ENCODE measurements around the gene EIF4B.

EIF4B gene

GRCh38 chr12:53049571-53050318 lies 43.5 kb downstream of the EIF4B start, which contains the start of gene TNS2:
Gene TNS2, plus strand, starts transcription at chr12:53050065. Its CDS starts 121 bp downstream, at chr12:53050186.
- H3K79me2 ChIP-seq (ENCODE audit: control insufficient read depth, insufficient read depth, low read length, poor library complexity) = peaks cover 5% of the 10 kb centered on the region
- peak within 1 kb of the TSS; percentile 35 for H3K27ac ChIP-seq (ENCODE audit: low read depth, low read length)
- no peak for DNase-seq
- H3K79me1 ChIP-seq (ENCODE audit: low read length) = peaks cover 24% of the 10 kb centered on the region
- peak within 1 kb of the TSS; percentile 9 for H3K9ac ChIP-seq (ENCODE audit: low read length)
- H3K36me3 ChIP-seq (ENCODE audit: control insufficient read depth in 1 of 2, insufficient read depth in 2 of 2, low read length in 2 of 2) = no peaks in the 10 kb centered on the region
- H3K4me2 ChIP-seq (ENCODE audit: low read length) = peak within 1 kb of the TSS; percentile 9
- peak within 1 kb of the TSS; percentile 60 for H2BK5ac ChIP-seq (ENCODE audit: low read depth, low read length, poor library complexity)
- no CpG with 5 or more reads among the region's 20 CpGs for WGBS (ENCODE audit: extremely low coverage, insufficient coverage, insufficient read length)
- peak within 1 kb of the TSS; percentile 33 for H4K8ac ChIP-seq (ENCODE audit: low read depth, low read length)
- H3K4ac ChIP-seq (ENCODE audit: low read depth, low read length) = peak within 1 kb of the TSS; percentile 11
- H2BK12ac ChIP-seq (ENCODE audit: low read length) = peak within 1 kb of the TSS; percentile 33
- no peak within 1 kb of the TSS for H3K4me3 ChIP-seq (ENCODE audit: low read depth, low read length)
- H3K18ac ChIP-seq (ENCODE audit: low read length) = peak within 1 kb of the TSS; percentile 48
- no peak within 1 kb of the TSS for H3K23ac ChIP-seq (ENCODE audit: low read length)
- peak within 1 kb of the TSS; percentile 69 for H4K91ac ChIP-seq (ENCODE audit: low read depth, low read length)
- peak within 1 kb of the TSS; percentile 27 for H2AK5ac ChIP-seq (ENCODE audit: low read length)
- peak within 1 kb of the TSS; percentile 11 for H4K12ac ChIP-seq (ENCODE audit: low read depth, low read length)
- peaks cover 56 to 67% of the 10 kb centered on the region in 2 experiments for H3K4me1 ChIP-seq (ENCODE audit: control insufficient read depth in 1 of 2, insufficient read depth in 2 of 2, low read length in 2 of 2)
- H2BK120ac ChIP-seq (ENCODE audit: insufficient read depth, low read length, poor library complexity) = peak within 1 kb of the TSS; percentile 39
- no peak within 1 kb of the TSS for H2AFZ ChIP-seq (ENCODE audit: insufficient read depth, low read length, poor library complexity)
- H3K9me3 ChIP-seq (ENCODE audit: insufficient read depth, low read depth, low read length) = no peaks in the 10 kb centered on the region
- H3K27me3 ChIP-seq (ENCODE audit: insufficient read depth, low read length) = no peaks in the 10 kb centered on the region
- peak within 1 kb of the TSS; percentile 13 for H3K14ac ChIP-seq (ENCODE audit: low read length)

GRCh38 chr12:53050426-53051057 lies 44.3 kb downstream of the EIF4B start:
- H3K79me1 ChIP-seq (ENCODE audit: low read length) = peaks cover 24% of the 10 kb centered on the region
- H3K14ac ChIP-seq (ENCODE audit: low read length) = peak overlapping the region; percentile 2
- peak overlapping the region; percentile 35 for H3K27ac ChIP-seq (ENCODE audit: low read depth, low read length)
- WGBS (ENCODE audit: extremely low coverage, insufficient coverage, insufficient read length) = no CpG with 5 or more reads among the region's 2 CpGs
- peak overlapping the region; percentile 33 for H2BK12ac ChIP-seq (ENCODE audit: low read length)
- H3K4me1 ChIP-seq (ENCODE audit: control insufficient read depth in 1 of 2, insufficient read depth in 2 of 2, low read length in 2 of 2) = peaks cover 55 to 65% of the 10 kb centered on the region in 2 experiments
- H3K36me3 ChIP-seq (ENCODE audit: control insufficient read depth in 1 of 2, insufficient read depth in 2 of 2, low read length in 2 of 2) = no peaks in the 10 kb centered on the region
- DNase-seq = no peak
- peak overlapping the region; percentile 9 for H3K9ac ChIP-seq (ENCODE audit: low read length)
- H3K9me3 ChIP-seq (ENCODE audit: insufficient read depth, low read depth, low read length) = no peaks in the 10 kb centered on the region
- peaks cover 5% of the 10 kb centered on the region for H3K79me2 ChIP-seq (ENCODE audit: control insufficient read depth, insufficient read depth, low read length, poor library complexity)
- no peak overlapping the region for H2AFZ ChIP-seq (ENCODE audit: insufficient read depth, low read length, poor library complexity)
- H3K4ac ChIP-seq (ENCODE audit: low read depth, low read length) = no peak overlapping the region
- peak overlapping the region; percentile 69 for H4K91ac ChIP-seq (ENCODE audit: low read depth, low read length)
- H2BK5ac ChIP-seq (ENCODE audit: low read depth, low read length, poor library complexity) = no peak overlapping the region
- no peaks in the 10 kb centered on the region for H3K27me3 ChIP-seq (ENCODE audit: insufficient read depth, low read length)
- peak overlapping the region; percentile 39 for H2BK120ac ChIP-seq (ENCODE audit: insufficient read depth, low read length, poor library complexity)
- peak overlapping the region; percentile 11 for H4K12ac ChIP-seq (ENCODE audit: low read depth, low read length)
- H3K18ac ChIP-seq (ENCODE audit: low read length) = peak overlapping the region; percentile 48
- H2AK5ac ChIP-seq (ENCODE audit: low read length) = peak overlapping the region; percentile 27
- H3K4me3 ChIP-seq (ENCODE audit: low read depth, low read length) = no peak overlapping the region
- H3K4me2 ChIP-seq (ENCODE audit: low read length) = peak overlapping the region; percentile 9
- no peak overlapping the region for H3K23ac ChIP-seq (ENCODE audit: low read length)
- peak overlapping the region; percentile 33 for H4K8ac ChIP-seq (ENCODE audit: low read depth, low read length)

GRCh38 chr12:53051058-53051880 lies 45.0 kb downstream of the EIF4B start:
- DNase-seq = peak in 1 of 2 donors; percentile 21
- no peak overlapping the region for H3K9ac ChIP-seq (ENCODE audit: low read length)
- no peaks in the 10 kb centered on the region for H3K9me3 ChIP-seq (ENCODE audit: insufficient read depth, low read depth, low read length)
- no peak overlapping the region for H3K4ac ChIP-seq (ENCODE audit: low read depth, low read length)
- no peak overlapping the region for H2BK5ac ChIP-seq (ENCODE audit: low read depth, low read length, poor library complexity)
- peaks cover 21% of the 10 kb centered on the region for H3K79me1 ChIP-seq (ENCODE audit: low read length)
- H3K27ac ChIP-seq (ENCODE audit: low read depth, low read length) = no peak overlapping the region
- H4K12ac ChIP-seq (ENCODE audit: low read depth, low read length) = no peak overlapping the region
- H2AFZ ChIP-seq (ENCODE audit: insufficient read depth, low read length, poor library complexity) = no peak overlapping the region
- H3K4me3 ChIP-seq (ENCODE audit: low read depth, low read length) = no peak overlapping the region
- no peaks in the 10 kb centered on the region for H3K27me3 ChIP-seq (ENCODE audit: insufficient read depth, low read length)
- H2AK5ac ChIP-seq (ENCODE audit: low read length) = no peak overlapping the region
- H4K91ac ChIP-seq (ENCODE audit: low read depth, low read length) = peak overlapping the region; percentile 3
- H3K4me1 ChIP-seq (ENCODE audit: control insufficient read depth in 1 of 2, insufficient read depth in 2 of 2, low read length in 2 of 2) = peaks cover 48 to 58% of the 10 kb centered on the region in 2 experiments
- H3K4me2 ChIP-seq (ENCODE audit: low read length) = no peak overlapping the region
- H3K14ac ChIP-seq (ENCODE audit: low read length) = no peak overlapping the region
- H3K79me2 ChIP-seq (ENCODE audit: control insufficient read depth, insufficient read depth, low read length, poor library complexity) = peaks cover 5% of the 10 kb centered on the region
- H4K8ac ChIP-seq (ENCODE audit: low read depth, low read length) = no peak overlapping the region
- no peak overlapping the region for H2BK120ac ChIP-seq (ENCODE audit: insufficient read depth, low read length, poor library complexity)
- H3K18ac ChIP-seq (ENCODE audit: low read length) = no peak overlapping the region
- H3K23ac ChIP-seq (ENCODE audit: low read length) = no peak overlapping the region
- H2BK12ac ChIP-seq (ENCODE audit: low read length) = peak overlapping the region; percentile 16
- H3K36me3 ChIP-seq (ENCODE audit: control insufficient read depth in 1 of 2, insufficient read depth in 2 of 2, low read length in 2 of 2) = no peaks in the 10 kb centered on the region
- WGBS (ENCODE audit: extremely low coverage, insufficient coverage, insufficient read length) = no CpG with 5 or more reads among the region's 11 CpGs

GRCh38 chr12:53051881-53052412 lies 45.7 kb downstream of the EIF4B start:
- peak overlapping the region; percentile 3 for H4K91ac ChIP-seq (ENCODE audit: low read depth, low read length)
- peak overlapping the region; percentile 32 for H2AK5ac ChIP-seq (ENCODE audit: low read length)
- no peak overlapping the region for H4K12ac ChIP-seq (ENCODE audit: low read depth, low read length)
- H3K4me1 ChIP-seq (ENCODE audit: control insufficient read depth in 1 of 2, insufficient read depth in 2 of 2, low read length in 2 of 2) = peaks cover 48 to 54% of the 10 kb centered on the region in 2 experiments
- H3K79me2 ChIP-seq (ENCODE audit: control insufficient read depth, insufficient read depth, low read length, poor library complexity) = no peaks in the 10 kb centered on the region
- no peaks in the 10 kb centered on the region for H3K36me3 ChIP-seq (ENCODE audit: control insufficient read depth in 1 of 2, insufficient read depth in 2 of 2, low read length in 2 of 2)
- H3K4me2 ChIP-seq (ENCODE audit: low read length) = no peak overlapping the region
- H3K9ac ChIP-seq (ENCODE audit: low read length) = no peak overlapping the region
- H3K18ac ChIP-seq (ENCODE audit: low read length) = peak overlapping the region; percentile 16
- WGBS (ENCODE audit: extremely low coverage, insufficient coverage, insufficient read length) = no CpG with 5 or more reads among the region's 7 CpGs
- H2BK5ac ChIP-seq (ENCODE audit: low read depth, low read length, poor library complexity) = no peak overlapping the region
- DNase-seq = no peak
- no peak overlapping the region for H2AFZ ChIP-seq (ENCODE audit: insufficient read depth, low read length, poor library complexity)
- H3K4me3 ChIP-seq (ENCODE audit: low read depth, low read length) = no peak overlapping the region
- H3K14ac ChIP-seq (ENCODE audit: low read length) = no peak overlapping the region
- peaks cover 14% of the 10 kb centered on the region for H3K79me1 ChIP-seq (ENCODE audit: low read length)
- no peak overlapping the region for H3K4ac ChIP-seq (ENCODE audit: low read depth, low read length)
- no peak overlapping the region for H3K27ac ChIP-seq (ENCODE audit: low read depth, low read length)
- H3K9me3 ChIP-seq (ENCODE audit: insufficient read depth, low read depth, low read length) = no peaks in the 10 kb centered on the region
- H4K8ac ChIP-seq (ENCODE audit: low read depth, low read length) = no peak overlapping the region
- H2BK12ac ChIP-seq (ENCODE audit: low read length) = peak overlapping the region; percentile 16
- H3K27me3 ChIP-seq (ENCODE audit: insufficient read depth, low read length) = no peaks in the 10 kb centered on the region
- no peak overlapping the region for H3K23ac ChIP-seq (ENCODE audit: low read length)
- H2BK120ac ChIP-seq (ENCODE audit: insufficient read depth, low read length, poor library complexity) = no peak overlapping the region
